Measurements from ENCODE around the gene EFHB.

DNA sequence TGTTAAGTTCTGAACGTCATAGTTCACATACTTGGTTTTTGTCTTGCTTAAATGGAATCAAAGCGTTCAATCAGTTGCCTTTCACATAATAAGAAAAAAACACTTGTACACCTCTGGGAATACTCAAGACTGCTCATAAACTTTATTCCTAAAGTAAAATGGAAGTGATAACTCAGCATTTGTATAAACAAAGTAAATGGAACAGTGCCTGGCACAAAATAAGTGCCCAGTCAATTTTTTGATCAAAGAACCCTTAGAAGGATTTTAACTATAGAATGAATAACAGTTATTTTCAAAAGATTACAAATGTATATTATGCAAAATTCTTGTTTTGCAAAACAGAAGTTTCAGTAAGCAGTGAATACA, 14.2 kb upstream of the EFHB start:
- TF ChIP-seq EZH2phosphoT487 (IDR thresholded peaks at IDR 0.05; ENCODE audit: low read depth): no peak
- no peak for TF ChIP-seq CTCF (IDR thresholded peaks at IDR 0.05; ENCODE audit: low read depth, low read length)

All from OCI-LY3 (cell line).